GM12878 (cell line): ENCODE results near the gene SH2D7. TPM values are rescaled to one million over a fixed set of nuclear protein-coding genes. Genes with fewer than 3 reads are reported as not detected.

Source experiments
- BMI1 ChIP-seq: fragments of 450-650 bp; IDR thresholded peaks from 2 replicates; pipeline ENCODE4 v1.6.1; 2016; ENCODE audit warnings: mild to moderate bottlenecking, moderate library complexity, borderline replicate concordance
- EED ChIP-seq: sonication (generic); IDR thresholded peaks from 2 replicates; pipeline ENCODE4 v1.6.1; 2016; ENCODE audit warnings: antibody characterized with exemption, low read depth
- EZH2 ChIP-seq: IDR thresholded peaks from 2 replicates; pipeline ENCODE4 v1.6.1; 2012; ENCODE audit warnings: low read depth, mild to moderate bottlenecking, control low read depth, inconsistent platforms, low read length, borderline replicate concordance; ENCODE audit not compliant: control insufficient read depth
- FOXK2 ChIP-seq: fragments of 450-650 bp; IDR thresholded peaks from 2 replicates; pipeline ENCODE4 v1.6.1; 2017; ENCODE audit warnings: mild to moderate bottlenecking, moderate library complexity
- HCFC1 ChIP-seq: fragments of 150-350 bp; IDR thresholded peaks from 2 replicates; pipeline ENCODE4 v1.6.1; 2014; ENCODE audit warnings: low read length
- HDAC2 ChIP-seq: fragments of 200-600 bp; sonication (generic); IDR thresholded peaks from 2 replicates; pipeline ENCODE4 v1.6.1; 2017
- HDGF ChIP-seq: fragments of 450-650 bp; IDR thresholded peaks from 2 replicates; pipeline ENCODE4 v1.6.1; 2016; ENCODE audit warnings: antibody characterized with exemption
- IKZF1 ChIP-seq: fragments of 450-650 bp; conservative IDR thresholded peaks from 2 replicates; pipeline ENCODE4 v1.6.1; 2017; ENCODE audit warnings: antibody characterized with exemption, mild to moderate bottlenecking
- IRF4 ChIP-seq: IDR thresholded peaks from 2 replicates; pipeline ENCODE4 v1.6.1; 2011; ENCODE audit warnings: low read depth, low read length
- JUNB ChIP-seq: IDR thresholded peaks from 2 replicates; pipeline ENCODE4 v1.6.1; 2016; ENCODE audit warnings: antibody characterized with exemption, mild to moderate bottlenecking
- MTA3 ChIP-seq: IDR thresholded peaks from 2 replicates; pipeline ENCODE4 v1.6.1; 2012; ENCODE audit warnings: low read length, inconsistent platforms, borderline replicate concordance
- RB1 ChIP-seq: fragments of 450-650 bp; formaldehyde crosslinking; IDR thresholded peaks from 2 replicates; pipeline ENCODE4 v1.6.1; 2017; ENCODE audit warnings: mild to moderate bottlenecking, borderline replicate concordance
- RUNX3 ChIP-seq: IDR thresholded peaks from 2 replicates; pipeline ENCODE4 v1.6.1; 2012; ENCODE audit warnings: low read length, inconsistent platforms
- SMAD1 ChIP-seq: fragments of 450-650 bp; IDR thresholded peaks from 2 replicates; pipeline ENCODE4 v1.6.1; 2018; ENCODE audit warnings: mild to moderate bottlenecking, low read depth; ENCODE audit not compliant: partially characterized antibody
- SMARCA5 ChIP-seq: fragments of 450-650 bp; IDR thresholded peaks from 2 replicates; pipeline ENCODE4 v1.6.1; 2017; ENCODE audit warnings: mild to moderate bottlenecking
- SP1 ChIP-seq: IDR thresholded peaks from one replicate; pipeline ENCODE4 v1.6.1; 2011; ENCODE audit warnings: low read depth, low read length
- SPI1 ChIP-seq: IDR thresholded peaks from 2 replicates; pipeline ENCODE4 v1.6.1; 2011; ENCODE audit warnings: low read depth, mild to moderate bottlenecking, low read length, moderate library complexity, borderline replicate concordance; ENCODE audit not compliant: insufficient read depth
- TCF12 ChIP-seq: IDR thresholded peaks from 2 replicates; pipeline ENCODE4 v1.6.1; 2011; ENCODE audit warnings: low read depth, mild to moderate bottlenecking, low read length
- WRNIP1 ChIP-seq: IDR thresholded peaks from 2 replicates; pipeline ENCODE4 v1.6.1; 2011; ENCODE audit warnings: low read depth, low read length, improper control_type of control experiment, borderline replicate concordance
- ZNF622 ChIP-seq: fragments of 450-650 bp; IDR thresholded peaks from 2 replicates; pipeline ENCODE4 v1.6.1; 2017; ENCODE audit warnings: mild to moderate bottlenecking, inconsistent platforms
- polyA plus RNA-seq, 11 experiments: library from polyadenylated mRNA; depleted of rRNA in 4 of 11; unstranded in 6 of 11; stranded (reverse) in 5 of 11; fragments of >200 nt; fragmentation: Nextera tagmentation in 4 of 11; fragmentation: Illumina TruSeq in 1 of 11; extraction: Ambion mirVana in 4 of 11; extraction: Trizol in 1 of 11; gene quantifications; 1 replicate in 1 of 11; 2 replicates in 10 of 11; pipeline versions ENCODE4 v1.2.1 to v1.2.3, GENCODE V29; 2011 to 2016; ENCODE audit warnings: inconsistent platforms in 2 of 11, missing spikeins in 2 of 11, low read depth in 1 of 11
- total RNA-seq, 4 experiments: library from RNA; depleted of rRNA in 3 of 4; stranded (reverse); fragments of >200 nt in 3 of 4; fragmentation: Illumina TruSeq in 1 of 4; extraction: Trizol in 1 of 4; gene quantifications; 2 replicates each; pipeline versions ENCODE4 v1.2.1 to v1.2.3, GENCODE V29; 2013 to 2021
- TF ChIP-seq, protein P1 (sequence below): fragments of 450-650 bp; IDR thresholded peaks from 2 replicates; pipeline ENCODE4 v1.6.1; 2017; ENCODE audit warnings: low read depth, mild to moderate bottlenecking, moderate library complexity
- TF ChIP-seq, protein P2 (sequence below): fragments of 450-650 bp; IDR thresholded peaks from 2 replicates; pipeline ENCODE4 v1.6.1; 2016; ENCODE audit warnings: mild to moderate bottlenecking
- TF ChIP-seq, protein P3 (sequence below): IDR thresholded peaks from 2 replicates; pipeline ENCODE4 v1.6.1; 2011; ENCODE audit warnings: mild to moderate bottlenecking, low read depth, low read length, moderate library complexity; ENCODE audit not compliant: insufficient replicate concordance
- TF ChIP-seq, protein P4 (sequence below): IDR thresholded peaks from 2 replicates; pipeline ENCODE4 v1.6.1; 2011; ENCODE audit warnings: low read depth, mild to moderate bottlenecking, low read length, moderate library complexity, borderline replicate concordance; ENCODE audit errors: extremely low read depth

The SH2D7 gene
- total and polyA plus RNA-seq, 10 of the 15 experiments (the other 5 are each of a cell fraction or from before 2014, with no cell fraction given) = 0.04 to 0.06 TPM; not detected in 8

DNA sequence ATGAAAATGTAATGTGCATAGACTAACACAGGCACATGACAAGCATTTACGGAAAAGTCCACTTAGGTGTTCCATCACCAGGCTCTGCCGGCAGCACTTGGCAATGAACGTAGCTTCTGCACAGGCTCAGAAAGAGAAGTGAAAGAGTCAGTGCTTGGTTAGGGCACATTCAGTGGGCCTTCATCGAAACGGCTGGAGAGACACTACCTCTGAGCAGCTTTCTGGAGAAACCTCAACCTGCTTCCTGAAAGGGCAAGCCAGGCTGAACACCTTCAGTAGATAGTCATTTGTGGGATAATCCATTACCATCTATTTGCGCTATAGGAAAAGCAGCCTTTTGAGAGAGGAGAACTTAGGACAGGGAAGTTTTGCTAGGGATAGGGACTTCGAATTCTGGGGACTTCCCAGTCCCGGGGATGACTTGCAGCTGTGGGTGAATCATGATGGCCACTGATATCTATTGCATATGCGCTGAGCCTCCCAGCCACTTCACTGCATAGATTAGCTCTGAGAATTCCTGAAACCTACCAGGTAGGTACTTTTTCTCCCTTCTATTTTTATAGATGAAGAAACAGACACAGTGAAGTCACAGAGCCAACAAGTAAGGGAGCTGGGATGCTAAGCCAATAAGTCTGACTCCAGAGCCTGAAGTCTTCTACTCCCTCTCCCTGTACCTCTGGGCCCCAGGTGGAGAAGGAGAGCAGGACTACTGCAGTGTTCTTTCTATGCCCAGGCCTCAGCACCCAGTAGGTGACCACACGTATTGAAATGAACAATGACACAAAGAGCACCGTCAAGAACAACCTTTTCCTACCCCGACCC lies 4.2 kb upstream of the SH2D7 start (continued):
- TF ChIP-seq, protein P1, sequence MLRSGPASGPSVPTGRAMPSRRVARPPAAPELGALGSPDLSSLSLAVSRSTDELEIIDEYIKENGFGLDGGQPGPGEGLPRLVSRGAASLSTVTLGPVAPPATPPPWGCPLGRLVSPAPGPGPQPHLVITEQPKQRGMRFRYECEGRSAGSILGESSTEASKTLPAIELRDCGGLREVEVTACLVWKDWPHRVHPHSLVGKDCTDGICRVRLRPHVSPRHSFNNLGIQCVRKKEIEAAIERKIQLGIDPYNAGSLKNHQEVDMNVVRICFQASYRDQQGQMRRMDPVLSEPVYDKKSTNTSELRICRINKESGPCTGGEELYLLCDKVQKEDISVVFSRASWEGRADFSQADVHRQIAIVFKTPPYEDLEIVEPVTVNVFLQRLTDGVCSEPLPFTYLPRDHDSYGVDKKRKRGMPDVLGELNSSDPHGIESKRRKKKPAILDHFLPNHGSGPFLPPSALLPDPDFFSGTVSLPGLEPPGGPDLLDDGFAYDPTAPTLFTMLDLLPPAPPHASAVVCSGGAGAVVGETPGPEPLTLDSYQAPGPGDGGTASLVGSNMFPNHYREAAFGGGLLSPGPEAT = peak; percentile 54; the same call in 1 of the 2 replicates
- TF ChIP-seq FOXK2 (no peak), HDGF (0 out of 2 replicates have a peak, but pooled peaks have one; percentile 21), SMARCA5 (0 out of 2 replicates have a peak, but pooled peaks have one; percentile 35), ZNF622 (no peak), IRF4 (0 out of 2 replicates have a peak, but pooled peaks have one; percentile 9), HCFC1 (no peak), TCF12 (0 out of 2 replicates have a peak, but pooled peaks have one; percentile 45), EZH2 (no peak), RUNX3 (peak; percentile 50), BMI1 (no peak), SMAD1 (no peak), IKZF1 (peak; percentile 75), EED (peak; percentile 44), SPI1 (peak; percentile 80), HDAC2 (no peak), RB1 (no peak), JUNB (no peak), WRNIP1 (no peak), SP1 (no peak), MTA3 (no peak)
- TF ChIP-seq, protein P2, sequence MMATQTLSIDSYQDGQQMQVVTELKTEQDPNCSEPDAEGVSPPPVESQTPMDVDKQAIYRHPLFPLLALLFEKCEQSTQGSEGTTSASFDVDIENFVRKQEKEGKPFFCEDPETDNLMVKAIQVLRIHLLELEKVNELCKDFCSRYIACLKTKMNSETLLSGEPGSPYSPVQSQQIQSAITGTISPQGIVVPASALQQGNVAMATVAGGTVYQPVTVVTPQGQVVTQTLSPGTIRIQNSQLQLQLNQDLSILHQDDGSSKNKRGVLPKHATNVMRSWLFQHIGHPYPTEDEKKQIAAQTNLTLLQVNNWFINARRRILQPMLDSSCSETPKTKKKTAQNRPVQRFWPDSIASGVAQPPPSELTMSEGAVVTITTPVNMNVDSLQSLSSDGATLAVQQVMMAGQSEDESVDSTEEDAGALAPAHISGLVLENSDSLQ = no peak
- TF ChIP-seq, protein P3, sequence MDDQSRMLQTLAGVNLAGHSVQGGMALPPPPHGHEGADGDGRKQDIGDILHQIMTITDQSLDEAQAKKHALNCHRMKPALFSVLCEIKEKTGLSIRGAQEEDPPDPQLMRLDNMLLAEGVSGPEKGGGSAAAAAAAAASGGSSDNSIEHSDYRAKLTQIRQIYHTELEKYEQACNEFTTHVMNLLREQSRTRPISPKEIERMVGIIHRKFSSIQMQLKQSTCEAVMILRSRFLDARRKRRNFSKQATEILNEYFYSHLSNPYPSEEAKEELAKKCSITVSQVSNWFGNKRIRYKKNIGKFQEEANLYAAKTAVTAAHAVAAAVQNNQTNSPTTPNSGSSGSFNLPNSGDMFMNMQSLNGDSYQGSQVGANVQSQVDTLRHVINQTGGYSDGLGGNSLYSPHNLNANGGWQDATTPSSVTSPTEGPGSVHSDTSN = peak; percentile 2
- TF ChIP-seq, protein P4, sequence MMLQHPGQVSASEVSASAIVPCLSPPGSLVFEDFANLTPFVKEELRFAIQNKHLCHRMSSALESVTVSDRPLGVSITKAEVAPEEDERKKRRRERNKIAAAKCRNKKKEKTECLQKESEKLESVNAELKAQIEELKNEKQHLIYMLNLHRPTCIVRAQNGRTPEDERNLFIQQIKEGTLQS = no peak
